DOHH2 (cell line): ENCODE data around the gene ARTN.

Source experiments
- CTCF ChIP-seq: fragments of 200-600 bp; sonication (generic); IDR thresholded peaks from one replicate; pipeline ENCODE4 v1.5.1; 2014; ENCODE audit warnings: antibody characterized with exemption, mild to moderate bottlenecking, low read depth, low read length; ENCODE audit not compliant: poor library complexity, severe bottlenecking
- EZH2phosphoT487 ChIP-seq: fragments of 200-600 bp; sonication (generic); IDR thresholded peaks from 2 replicates; pipeline ENCODE4 v1.6.1; 2017; ENCODE audit warnings: borderline replicate concordance, mild to moderate bottlenecking, antibody characterized with exemption, low read length, moderate library complexity, mixed read lengths

- TF ChIP-seq CTCF (no peak), EZH2phosphoT487 (no peak)
Observed at GRCh38 chr1:43951021-43951985, 17.7 kb downstream of the ARTN start.
